ENCODE data around the gene CYYR1.

The CYYR1 gene

GRCh38 chr21:26422706-26423105 lies 150.4 kb downstream of the CYYR1 start:
- Histone ChIP-seq H3K27me3 (no peaks in the 10 kb centered on the region), H3K4me1 (no peaks in the 10 kb centered on the region), H3K4me3 (no peak overlapping the region), H3K27ac (no peak overlapping the region), H3K9me3 (no peaks in the 10 kb centered on the region), H3K36me3 (no peaks in the 10 kb centered on the region)
- intact Hi-C loops (cut with DNase I; ENCODE audit: low total_unique reads) = no loop called here
- no peak for DNase-seq
- no peak for TF ChIP-seq CTCF (IDR thresholded peaks at IDR 0.05)

- H3K4me3 ChIP-seq = no peak overlapping the region
- intact Hi-C loops (cut with DNase I; ENCODE audit: low total_unique reads) = no loop called here
- no peak for TF ChIP-seq CTCF (IDR thresholded peaks at IDR 0.05)
- no peaks in the 10 kb centered on the region for H3K4me1 ChIP-seq
- no peaks in the 10 kb centered on the region for H3K36me3 ChIP-seq
- H3K9me3 ChIP-seq = no peaks in the 10 kb centered on the region
- no peaks in the 10 kb centered on the region for H3K27me3 ChIP-seq
- H3K27ac ChIP-seq = no peak overlapping the region
- DNase-seq = no peak
These were observed 150.9 kb downstream of the CYYR1 start for GRCh38 chr21:26422138-26422537.

- Histone ChIP-seq H3K4me3 (no peak overlapping the region), H3K9me3 (no peaks in the 10 kb centered on the region), H3K27ac (no peak overlapping the region), H3K36me3 (no peaks in the 10 kb centered on the region), H3K27me3 (no peaks in the 10 kb centered on the region), H3K4me1 (no peaks in the 10 kb centered on the region)
- DNase-seq = no peak
- intact Hi-C loops (cut with DNase I; ENCODE audit: low total_unique reads) = no loop called here
- TF ChIP-seq CTCF (IDR thresholded peaks at IDR 0.05) = no peak
These were observed 151.4 kb downstream of the CYYR1 start for GRCh38 chr21:26421724-26422123.
